ENCODE data around the gene MAU2.
"Not testable (repeated sequence)": the region's sequence is repeated elsewhere in the genome, so short reads cannot be mapped to it uniquely, and the experiment has no call there.

- TF ChIP-seq CTCF (conservative IDR thresholded peaks at IDR 0.05 in 1 of 2, IDR thresholded peaks at IDR 0.05 in 1 of 2; ENCODE audit: low read depth in 1 of 2, low read length in 2 of 2); EZH2 (IDR thresholded peaks at IDR 0.05; ENCODE audit: low read length, missing control alignments): not testable (repeated sequence)
Observed at GRCh38 chr19:19389683-19390082, 69.1 kb downstream of the MAU2 start.
